K562 (cell line): Measurements from ENCODE around the gene KRTAP10-9. TPM values are rescaled to one million over a fixed set of nuclear protein-coding genes. Genes with fewer than 3 reads are reported as not detected.
A peak's percentile ranks its signal among the peaks of the same experiment; 100 is the strongest.

Experiments used
- ATAC-seq: fragments of 200-7000 bp; cut with Tn5 transposase; 3 replicates; pipeline ENCODE4 v1.9.1; 2020; ENCODE audit warnings: moderate library complexity
- BruUV-seq: library from RNA; stranded (reverse); fragments of 400-500 nt; replicated peaks from 2 replicates; lab custom pipeline; 2021; lab: Mats Ljungman, UMichigan
- CTCF ChIA-PET: fragments of 300-600 bp; formaldehyde crosslinking; extraction: SDS; loops from one replicate; lab custom pipeline; 2021; ENCODE audit warnings: low intra/inter-chr PET ratio; lab: Yijun Ruan, JAX
- POLR2A ChIA-PET: fragments of 300-600, 350-650 bp; sonication (Branson Sonifier 250); formaldehyde crosslinking; extraction: SDS; loops from one replicate; lab custom pipeline; 2021; ENCODE audit warnings: antibody characterized with exemption, inconsistent platforms; lab: Yijun Ruan, JAX
- DNase-seq, 4 experiments: peaks; one replicate each; pipeline versions ENCODE4 v3.0.0 to v3.0.0-alpha.2; 2011 to 2018; ENCODE audit warnings: low spot score in 3 of 4, mixed read lengths in 3 of 4; ENCODE audit errors: extremely low read depth in 1 of 4
- FAIRE-seq: peaks from 2 replicates; lab custom pipeline; 2011; peaks lifted over from hg19 to GRCh38; lab: Jason Lieb, UNC
- H2AFZ ChIP-seq: 2 replicates; pipeline ENCODE4 v1.6.0; 2011; ENCODE audit warnings: low read depth, low read length, control low read depth, inconsistent platforms
- H3K27ac ChIP-seq: fragments of 200-600 bp; 3 replicates; pipeline ENCODE4 v1.8.0; 2011; ENCODE audit warnings: low read depth, mild to moderate bottlenecking, control low read depth, inconsistent platforms, low read length, moderate library complexity, mixed read lengths; ENCODE audit errors: extremely low read depth
- H3K27me3 ChIP-seq, 2 experiments: fragments of 300-600 bp in 1 of 2; 2 replicates in 1 of 2; 3 replicates in 1 of 2; pipeline versions ENCODE4 v1.6.0 to v1.8.0; 2011; ENCODE audit warnings: inconsistent platforms in 2 of 2, low read length in 2 of 2, mild to moderate bottlenecking in 1 of 2, mixed read lengths in 1 of 2, moderate library complexity in 1 of 2; ENCODE audit not compliant: control insufficient read depth in 2 of 2, insufficient read depth in 2 of 2
- H3K36me3 ChIP-seq: fragments of 300-600 bp; 3 replicates; pipeline ENCODE4 v1.8.0; 2011; ENCODE audit warnings: mild to moderate bottlenecking, low read length, inconsistent platforms; ENCODE audit not compliant: control insufficient read depth, insufficient read depth
- H3K4me1 ChIP-seq, 2 experiments: fragments of 200-600 bp in 1 of 2; replicated peaks in 1 of 2; 2 replicates in 1 of 2; 3 replicates in 1 of 2; pipeline versions ENCODE4 v1.5.1 to v1.8.0; 2011; ENCODE audit warnings: inconsistent platforms in 2 of 2, low read length in 2 of 2, mild to moderate bottlenecking in 1 of 2, mixed read lengths in 1 of 2, moderate library complexity in 1 of 2; ENCODE audit not compliant: control insufficient read depth in 2 of 2, insufficient read depth in 2 of 2
- H3K4me2 ChIP-seq: 2 replicates; pipeline ENCODE4 v1.6.1; 2011; ENCODE audit warnings: low read length, control low read depth, inconsistent platforms, mixed read lengths; ENCODE audit not compliant: insufficient read depth
- H3K4me3 ChIP-seq: fragments of 200-600 bp; sonication (generic), shearing (Covaris generic); 2 replicates; pipeline ENCODE4 v1.5.1; 2016; ENCODE audit warnings: control low read depth, inconsistent platforms
- H3K79me2 ChIP-seq: fragments of 200-600 bp; 3 replicates; pipeline ENCODE4 v1.8.0; 2011; ENCODE audit warnings: low read length, inconsistent platforms; ENCODE audit not compliant: control insufficient read depth, insufficient read depth
- H3K9ac ChIP-seq, 2 experiments: 2 replicates each; pipeline versions ENCODE4 v1.6.0 to v1.6.1; 2011; ENCODE audit warnings: low read depth in 2 of 2, low read length in 2 of 2, control low read depth in 1 of 2, inconsistent platforms in 1 of 2, mild to moderate bottlenecking in 1 of 2, mixed read lengths in 1 of 2; ENCODE audit not compliant: insufficient read depth in 1 of 2
- H3K9me1 ChIP-seq: one replicate; pipeline ENCODE4 v1.6.0; 2011; ENCODE audit warnings: inconsistent platforms, mild to moderate bottlenecking, low read length, moderate library complexity; ENCODE audit not compliant: control insufficient read depth, insufficient read depth
- H3K9me3 ChIP-seq: replicated peaks from 2 replicates; pipeline ENCODE4 v1.5.1; 2011; ENCODE audit warnings: low read depth, low read length, inconsistent platforms; ENCODE audit not compliant: control insufficient read depth, insufficient read depth
- H4K20me1 ChIP-seq: replicated peaks from 2 replicates; pipeline ENCODE4 v1.6.1; 2011; ENCODE audit warnings: low read length, inconsistent platforms, mixed read lengths; ENCODE audit not compliant: control insufficient read depth, insufficient read depth
- CREB1 ChIP-seq, 2 experiments: sonication (generic) in 1 of 2; formaldehyde crosslinking in 1 of 2; IDR thresholded peaks; 2 replicates each; pipeline versions ENCODE4 v1.6.1 to v1.8.0; 2012 to 2022; ENCODE audit warnings: inconsistent platforms in 1 of 2, mild to moderate bottlenecking in 1 of 2, missing genetic modification reagents in 1 of 2, moderate library complexity in 1 of 2
- FOXK2 ChIP-seq, 2 experiments: fragments of 450-650 bp; IDR thresholded peaks in 1 of 2; conservative IDR thresholded peaks in 1 of 2; 2 replicates each; pipeline ENCODE4 v1.6.1; 2016; ENCODE audit warnings: low read depth in 2 of 2, mild to moderate bottlenecking in 1 of 2
- HEY1 ChIP-seq: fragments of 250-450 bp; sonication (Bioruptor Pico); IDR thresholded peaks from 2 replicates; pipeline ENCODE4 v1.5.0; 2020; ENCODE audit warnings: mild to moderate bottlenecking, moderate library complexity, borderline replicate concordance
- MAFK ChIP-seq: IDR thresholded peaks from 2 replicates; pipeline ENCODE4 v1.6.1; 2011; ENCODE audit warnings: low read length, improper control_type of control experiment
- NR4A1 ChIP-seq, 2 experiments: fragments of 250-450 bp in 1 of 2; fragments of 450-650 bp in 1 of 2; sonication (Bioruptor Pico) in 1 of 2; IDR thresholded peaks; 2 replicates each; pipeline versions ENCODE4 v1.4.0 to v1.6.1; 2016 to 2020; ENCODE audit warnings: mild to moderate bottlenecking in 2 of 2, missing compliant biosample characterization in 1 of 2, missing genetic modification characterization in 1 of 2, moderate library complexity in 1 of 2
- PTRF ChIP-seq: fragments of 450-650 bp; IDR thresholded peaks from 2 replicates; pipeline ENCODE4 v1.6.1; 2016; ENCODE audit warnings: mild to moderate bottlenecking, missing genetic modification characterization, missing compliant biosample characterization
- SETDB1 ChIP-seq: IDR thresholded peaks from one replicate; pipeline ENCODE4 v1.6.1; 2012; ENCODE audit warnings: low read length, control low read depth, inconsistent platforms
- WGBS: fragments of 100-300 bp; shearing (Covaris generic); methylation state at CpG from one replicate; pipeline ENCODE4 v1.1.6; 2016; ENCODE audit warnings: low coverage, mixed read lengths; ENCODE audit not compliant: insufficient coverage; ENCODE audit errors: missing lambda C conversion rate; 5-methylcytosine and 5-hydroxymethylcytosine counted together
- in situ Hi-C: fragments of 300-500 bp; cut with MboI; formaldehyde crosslinking; loops from 4 replicates; pipeline ENCODE4 v1.15.0; 2018; ENCODE audit warnings: inconsistent platforms, mixed read lengths
- intact Hi-C: fragments of 100-400 bp; cut with micrococcal nuclease; formaldehyde crosslinking; loops from 2 replicates; pipeline ENCODE4 v1.14.2; 2022
- polyA plus RNA-seq, 8 experiments: library from polyadenylated mRNA; depleted of rRNA in 4 of 8; stranded (reverse) in 5 of 8; unstranded in 3 of 8; fragments of >200 nt; fragmentation: Nextera tagmentation in 2 of 8; fragmentation: Illumina TruSeq in 1 of 8; extraction: Ambion mirVana in 2 of 8; extraction: Trizol in 1 of 8; gene quantifications; 2 replicates each; pipeline versions ENCODE4 v1.2.1 to v1.2.3, GENCODE V29; 2011 to 2014; ENCODE audit warnings: inconsistent platforms in 1 of 8, missing spikeins in 1 of 8
- total RNA-seq, 7 experiments: library from RNA; depleted of rRNA in 6 of 7; stranded (reverse); fragments of >200 nt in 6 of 7; fragmentation: Illumina TruSeq in 2 of 7; extraction: Trizol in 2 of 7; gene quantifications; 2 replicates each; pipeline versions ENCODE4 v1.2.1 to v1.2.3, GENCODE V29; 2011 to 2021; ENCODE audit warnings: low replicate concordance in 1 of 7
- TF ChIP-seq, protein P1 (sequence below), 3 experiments: IDR thresholded peaks in 2 of 3; conservative IDR thresholded peaks in 1 of 3; 2 replicates each; pipeline ENCODE4 v1.5.1; 2011 to 2012; ENCODE audit warnings: low read length in 3 of 3, mild to moderate bottlenecking in 3 of 3, control low read depth in 2 of 3, improper control_type of control experiment in 1 of 3, inconsistent platforms in 1 of 3, low read depth in 1 of 3, mixed read lengths in 1 of 3, moderate library complexity in 1 of 3; ENCODE audit not compliant: insufficient read depth in 2 of 3
- TF ChIP-seq, protein P2 (sequence below): fragments of 250-450 bp; sonication (Bioruptor Pico); IDR thresholded peaks from 2 replicates; pipeline ENCODE4 v1.8.0; 2022; ENCODE audit warnings: inconsistent platforms, mild to moderate bottlenecking, moderate library complexity, borderline replicate concordance
- TF ChIP-seq, protein P3 (sequence below): sonication (generic); formaldehyde crosslinking; IDR thresholded peaks from 2 replicates; pipeline ENCODE4 v1.8.0; 2022; ENCODE audit warnings: mild to moderate bottlenecking, missing genetic modification reagents

KRTAP10-9 gene
- total and polyA plus RNA-seq, 9 of the 15 experiments (the other 6 are each of a cell fraction or from before 2014, with no cell fraction given), result not detected

DNA sequence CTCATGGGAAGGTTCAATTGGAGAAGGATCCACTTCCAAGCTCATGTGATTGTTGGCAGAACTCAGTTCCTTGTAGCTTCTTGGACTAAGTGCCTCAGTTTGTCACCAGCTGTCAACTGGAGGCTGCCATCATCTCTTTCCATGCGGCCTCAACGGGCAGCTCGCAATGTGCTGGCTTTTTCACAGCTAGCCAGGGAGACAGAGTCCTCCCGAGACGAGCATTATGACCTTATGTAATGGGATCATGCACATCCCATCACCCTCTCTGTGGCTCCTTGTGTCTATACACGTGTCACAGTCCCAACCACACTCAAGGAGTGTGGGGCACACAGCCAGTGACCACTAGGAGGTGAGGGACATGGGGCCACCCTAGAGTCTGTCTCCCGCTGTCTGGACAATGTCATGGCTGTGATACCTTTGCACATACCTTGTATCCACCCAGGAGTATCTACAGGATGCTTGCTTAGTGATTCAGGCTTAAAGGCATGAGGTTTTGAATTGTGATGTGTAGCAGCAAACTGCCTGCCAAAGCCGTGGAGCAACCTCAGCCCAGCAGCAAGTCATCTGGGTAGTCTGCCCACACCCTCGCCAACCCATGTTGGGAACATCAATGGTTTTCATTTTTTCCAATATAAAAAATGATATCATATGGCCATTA lies 30.7 kb upstream of the KRTAP10-9 start (continued):
- TF ChIP-seq MAFK, result peak; percentile 3; the same call in 1 of the 2 replicates
- TF ChIP-seq FOXK2 (conservative IDR thresholded peaks at IDR 0.05 in 1 of 2, IDR thresholded peaks at IDR 0.05 in 1 of 2; ENCODE audit: low read depth in 2 of 2), result no peak
- TF ChIP-seq PTRF (tag), result 0 out of 2 replicates have a peak, but pooled peaks have one; percentile 8
- no peak for TF ChIP-seq HEY1 (CRISPR knock-in tag)
- TF ChIP-seq, protein P1, sequence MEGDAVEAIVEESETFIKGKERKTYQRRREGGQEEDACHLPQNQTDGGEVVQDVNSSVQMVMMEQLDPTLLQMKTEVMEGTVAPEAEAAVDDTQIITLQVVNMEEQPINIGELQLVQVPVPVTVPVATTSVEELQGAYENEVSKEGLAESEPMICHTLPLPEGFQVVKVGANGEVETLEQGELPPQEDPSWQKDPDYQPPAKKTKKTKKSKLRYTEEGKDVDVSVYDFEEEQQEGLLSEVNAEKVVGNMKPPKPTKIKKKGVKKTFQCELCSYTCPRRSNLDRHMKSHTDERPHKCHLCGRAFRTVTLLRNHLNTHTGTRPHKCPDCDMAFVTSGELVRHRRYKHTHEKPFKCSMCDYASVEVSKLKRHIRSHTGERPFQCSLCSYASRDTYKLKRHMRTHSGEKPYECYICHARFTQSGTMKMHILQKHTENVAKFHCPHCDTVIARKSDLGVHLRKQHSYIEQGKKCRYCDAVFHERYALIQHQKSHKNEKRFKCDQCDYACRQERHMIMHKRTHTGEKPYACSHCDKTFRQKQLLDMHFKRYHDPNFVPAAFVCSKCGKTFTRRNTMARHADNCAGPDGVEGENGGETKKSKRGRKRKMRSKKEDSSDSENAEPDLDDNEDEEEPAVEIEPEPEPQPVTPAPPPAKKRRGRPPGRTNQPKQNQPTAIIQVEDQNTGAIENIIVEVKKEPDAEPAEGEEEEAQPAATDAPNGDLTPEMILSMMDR (IDR thresholded peaks at IDR 0.05 in 2 of 3, conservative IDR thresholded peaks at IDR 0.05 in 1 of 3; ENCODE audit: insufficient read depth in 2 of 3, low read depth in 1 of 3, low read length in 3 of 3), result 0 out of 6 replicates have a peak, but pooled peaks of 1 of the 3 experiments have one; percentile 7
- no peak for TF ChIP-seq NR4A1 (CRISPR knock-in tag; IDR thresholded peaks at IDR 0.05)
- TF ChIP-seq NR4A1 (tag; IDR thresholded peaks at IDR 0.05), result peak; percentile 63

DNA sequence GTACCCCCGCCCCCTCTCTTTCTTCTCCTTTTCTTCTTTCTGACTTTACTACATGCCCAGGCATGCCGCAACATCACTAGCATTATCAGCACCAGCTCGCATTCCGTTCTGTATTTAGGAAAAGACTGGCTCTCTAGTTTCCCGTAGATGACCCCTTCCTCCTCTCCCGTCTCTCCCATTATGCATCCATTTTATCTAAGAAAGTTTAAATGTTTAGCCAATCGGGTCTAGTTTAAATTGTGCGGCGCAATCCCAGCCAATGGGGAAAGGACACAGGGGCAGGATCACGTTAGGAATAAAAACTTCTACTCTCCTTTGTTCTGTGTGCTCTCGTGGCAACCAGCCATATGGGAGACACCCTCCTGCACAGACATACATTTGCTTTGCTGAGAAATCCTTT lies 28.8 kb upstream of the KRTAP10-9 start:
- WGBS, result 11% methylated on average over 11 of the region's 11 CpGs
- in situ Hi-C loops, result no loop called here
- no peak overlapping the region for H3K4me2 ChIP-seq
- intact Hi-C loops, result no loop called here
- ATAC-seq (no peak), DNase-seq (no peak), FAIRE-seq (no peak)
- no peaks in the 10 kb centered on the region for H3K36me3 ChIP-seq
- no peaks in the 10 kb centered on the region for H3K9me1 ChIP-seq
- H3K27ac ChIP-seq, result no peak overlapping the region
- H3K9ac ChIP-seq, result no peak overlapping the region
- peaks cover 9 to 39% of the 10 kb centered on the region in 2 experiments for H3K27me3 ChIP-seq
- CTCF ChIA-PET, result no interaction called here
- no TSS peak for BruUV-seq
- H3K4me1 ChIP-seq, result peaks cover 17 to 25% of the 10 kb centered on the region in 2 experiments
- POLR2A ChIA-PET, result no interaction called here
- no peak overlapping the region for H3K4me3 ChIP-seq
- H2AFZ ChIP-seq, result 0 out of 2 replicates have a peak overlapping the region, but pooled peaks have one; percentile 19
- no peaks in the 10 kb centered on the region for H3K79me2 ChIP-seq
- no peaks in the 10 kb centered on the region for H4K20me1 ChIP-seq
- H3K9me3 ChIP-seq, result no peaks in the 10 kb centered on the region; the same call in 1 of the 2 replicates
- TF ChIP-seq, protein P2, sequence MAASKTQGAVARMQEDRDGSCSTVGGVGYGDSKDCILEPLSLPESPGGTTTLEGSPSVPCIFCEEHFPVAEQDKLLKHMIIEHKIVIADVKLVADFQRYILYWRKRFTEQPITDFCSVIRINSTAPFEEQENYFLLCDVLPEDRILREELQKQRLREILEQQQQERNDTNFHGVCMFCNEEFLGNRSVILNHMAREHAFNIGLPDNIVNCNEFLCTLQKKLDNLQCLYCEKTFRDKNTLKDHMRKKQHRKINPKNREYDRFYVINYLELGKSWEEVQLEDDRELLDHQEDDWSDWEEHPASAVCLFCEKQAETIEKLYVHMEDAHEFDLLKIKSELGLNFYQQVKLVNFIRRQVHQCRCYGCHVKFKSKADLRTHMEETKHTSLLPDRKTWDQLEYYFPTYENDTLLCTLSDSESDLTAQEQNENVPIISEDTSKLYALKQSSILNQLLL, result no peak
- TF ChIP-seq CREB1 (IDR thresholded peaks at IDR 0.05) (no peak), CREB1 (CRISPR knock-in tag; IDR thresholded peaks at IDR 0.05) (no peak), SETDB1 (no peak)
- TF ChIP-seq, protein P3, sequence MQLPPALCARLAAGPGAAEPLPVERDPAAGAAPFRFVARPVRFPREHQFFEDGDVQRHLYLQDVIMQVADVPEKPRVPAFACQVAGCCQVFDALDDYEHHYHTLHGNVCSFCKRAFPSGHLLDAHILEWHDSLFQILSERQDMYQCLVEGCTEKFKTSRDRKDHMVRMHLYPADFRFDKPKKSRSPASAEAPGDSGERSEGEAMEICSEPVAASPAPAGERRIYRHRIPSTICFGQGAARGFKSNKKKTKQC (CRISPR knock-in tag), result no peak
